A673 (cell line): ENCODE results near the gene MRPL48.

Experiments
- CTCF ChIP-seq: fragments of 300-800, 200-600 bp; sonication (generic); conservative IDR thresholded peaks from 2 replicates; pipeline ENCODE4 v1.5.1; 2017; ENCODE audit warnings: low read depth, mild to moderate bottlenecking, antibody characterized with exemption, low read length, moderate library complexity, mixed read lengths
- EZH2 ChIP-seq: fragments of 200-600 bp; sonication (generic); IDR thresholded peaks from 2 replicates; pipeline ENCODE4 v1.6.1; 2017; ENCODE audit warnings: borderline replicate concordance, low read depth, mild to moderate bottlenecking, mixed read lengths, antibody characterized with exemption, low read length; ENCODE audit not compliant: poor library complexity, severe bottlenecking

GRCh38 chr11:73852049-73852448 lies 64.4 kb downstream of the MRPL48 start:
- TF ChIP-seq CTCF, result no peak
- no peak for TF ChIP-seq EZH2
